ENCODE results near the gene EYS.

DNA sequence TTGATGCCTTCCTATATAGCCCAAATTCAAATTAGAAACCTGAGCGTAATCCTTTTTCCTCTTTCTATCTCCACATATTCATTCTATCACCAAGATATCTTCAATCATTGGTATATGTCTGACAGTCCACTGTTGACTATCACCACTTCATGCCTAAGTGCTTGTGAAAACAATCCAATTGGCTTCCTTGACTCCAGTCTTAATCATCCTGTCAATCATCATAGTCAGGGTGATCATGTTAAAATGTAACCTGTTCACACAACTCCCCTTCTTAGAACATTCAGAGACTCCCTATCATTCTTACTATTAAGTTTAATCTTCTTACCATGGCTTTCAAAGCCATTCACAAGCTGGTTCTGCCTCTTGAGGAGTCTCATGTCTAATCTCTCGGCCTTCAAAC is 1454.8 kb downstream of the EYS start:
- TF ChIP-seq, protein P1, sequence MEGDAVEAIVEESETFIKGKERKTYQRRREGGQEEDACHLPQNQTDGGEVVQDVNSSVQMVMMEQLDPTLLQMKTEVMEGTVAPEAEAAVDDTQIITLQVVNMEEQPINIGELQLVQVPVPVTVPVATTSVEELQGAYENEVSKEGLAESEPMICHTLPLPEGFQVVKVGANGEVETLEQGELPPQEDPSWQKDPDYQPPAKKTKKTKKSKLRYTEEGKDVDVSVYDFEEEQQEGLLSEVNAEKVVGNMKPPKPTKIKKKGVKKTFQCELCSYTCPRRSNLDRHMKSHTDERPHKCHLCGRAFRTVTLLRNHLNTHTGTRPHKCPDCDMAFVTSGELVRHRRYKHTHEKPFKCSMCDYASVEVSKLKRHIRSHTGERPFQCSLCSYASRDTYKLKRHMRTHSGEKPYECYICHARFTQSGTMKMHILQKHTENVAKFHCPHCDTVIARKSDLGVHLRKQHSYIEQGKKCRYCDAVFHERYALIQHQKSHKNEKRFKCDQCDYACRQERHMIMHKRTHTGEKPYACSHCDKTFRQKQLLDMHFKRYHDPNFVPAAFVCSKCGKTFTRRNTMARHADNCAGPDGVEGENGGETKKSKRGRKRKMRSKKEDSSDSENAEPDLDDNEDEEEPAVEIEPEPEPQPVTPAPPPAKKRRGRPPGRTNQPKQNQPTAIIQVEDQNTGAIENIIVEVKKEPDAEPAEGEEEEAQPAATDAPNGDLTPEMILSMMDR (IDR thresholded peaks at IDR 0.05; ENCODE audit: low read length), result no peak
- TF ChIP-seq EZH2phosphoT487 (IDR thresholded peaks at IDR 0.05; ENCODE audit: low read length), result no peak

All from MM.1S (cell line).